HG03095 (cell line): ENCODE data around the gene EEF2.
"Not testable (repeated sequence)": the region's sequence is repeated elsewhere in the genome, so short reads cannot be mapped to it uniquely, and the experiment has no call there.

Source experiments
- ATAC-seq: cut with Tn5 transposase; IDR thresholded peaks from one replicate; pipeline ENCODE4 v1.9.1; 2021; ENCODE audit warnings: moderate library complexity; ENCODE audit not compliant: unreplicated experiment

EEF2 gene

DNA sequence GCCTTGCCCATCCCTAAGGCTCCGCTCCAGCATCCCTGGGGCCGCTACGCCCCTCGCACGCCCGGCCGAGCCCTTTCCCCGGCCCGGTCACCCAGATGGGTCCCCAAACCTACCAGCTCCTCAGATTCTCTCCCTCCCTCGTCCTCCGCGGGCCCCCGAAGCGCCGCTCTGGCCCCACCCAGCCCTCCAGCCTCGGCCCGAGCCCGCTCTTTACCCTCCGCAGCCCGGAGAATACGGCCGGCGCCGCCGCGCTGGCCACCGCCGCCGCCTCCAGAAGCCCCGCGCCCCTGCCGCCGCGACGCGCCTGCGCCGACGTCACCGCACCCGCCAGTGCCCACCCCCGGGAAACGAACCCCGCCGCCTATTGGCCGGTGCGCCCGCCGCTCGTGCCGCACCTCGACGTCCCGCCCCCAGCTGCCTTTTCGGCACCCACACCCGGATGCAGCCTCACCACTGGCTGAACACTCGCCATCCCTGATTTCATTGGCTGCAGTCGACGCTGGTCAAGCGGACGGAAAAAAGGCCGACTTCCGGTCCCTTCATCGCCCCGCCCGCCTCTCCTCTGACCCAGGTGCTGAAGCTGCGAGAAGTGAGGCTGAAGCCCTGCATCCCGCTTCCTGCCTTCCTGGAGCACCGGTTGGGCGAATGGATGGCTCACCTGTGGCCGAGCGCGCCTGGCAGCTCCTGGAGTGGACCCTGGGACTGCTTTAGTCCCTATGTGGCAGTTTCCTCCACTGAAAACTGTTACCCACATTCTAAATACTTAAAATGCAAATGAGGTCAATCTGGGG, 14.3 kb downstream of the EEF2 start, which contains the start of gene DAPK3:
TSS of gene DAPK3 (minus strand) at position 292 of the 791 bp plus-strand sequence. CDS start 1,364 bp downstream, outside the sequence.
- ATAC-seq, result peak; percentile 91

DNA sequence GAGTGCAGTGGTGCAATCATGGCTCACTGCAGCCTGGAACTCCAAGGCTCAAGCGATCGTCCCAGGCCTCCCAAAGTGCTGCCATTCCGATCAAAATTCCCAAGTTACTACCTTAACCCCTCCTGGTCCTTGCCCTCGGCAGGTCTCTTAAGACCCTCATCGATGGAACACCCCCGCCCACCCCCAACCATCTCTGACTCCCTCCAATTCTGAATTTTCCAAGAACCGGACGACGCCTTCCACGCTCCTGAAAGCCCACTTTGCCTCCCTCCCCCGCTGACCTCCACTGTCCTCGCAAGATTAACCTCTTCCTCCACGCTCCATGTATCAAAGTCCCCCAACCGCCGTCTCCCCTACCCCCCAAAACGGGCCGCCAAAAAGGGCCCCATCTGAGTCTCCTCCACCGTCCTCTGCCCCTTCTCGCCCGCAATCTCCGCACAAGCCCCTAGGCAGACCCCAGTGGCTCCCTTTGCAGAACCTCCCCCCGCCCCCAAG, 14.9 kb downstream of the EEF2 start:
- ATAC-seq, result no peak

DNA sequence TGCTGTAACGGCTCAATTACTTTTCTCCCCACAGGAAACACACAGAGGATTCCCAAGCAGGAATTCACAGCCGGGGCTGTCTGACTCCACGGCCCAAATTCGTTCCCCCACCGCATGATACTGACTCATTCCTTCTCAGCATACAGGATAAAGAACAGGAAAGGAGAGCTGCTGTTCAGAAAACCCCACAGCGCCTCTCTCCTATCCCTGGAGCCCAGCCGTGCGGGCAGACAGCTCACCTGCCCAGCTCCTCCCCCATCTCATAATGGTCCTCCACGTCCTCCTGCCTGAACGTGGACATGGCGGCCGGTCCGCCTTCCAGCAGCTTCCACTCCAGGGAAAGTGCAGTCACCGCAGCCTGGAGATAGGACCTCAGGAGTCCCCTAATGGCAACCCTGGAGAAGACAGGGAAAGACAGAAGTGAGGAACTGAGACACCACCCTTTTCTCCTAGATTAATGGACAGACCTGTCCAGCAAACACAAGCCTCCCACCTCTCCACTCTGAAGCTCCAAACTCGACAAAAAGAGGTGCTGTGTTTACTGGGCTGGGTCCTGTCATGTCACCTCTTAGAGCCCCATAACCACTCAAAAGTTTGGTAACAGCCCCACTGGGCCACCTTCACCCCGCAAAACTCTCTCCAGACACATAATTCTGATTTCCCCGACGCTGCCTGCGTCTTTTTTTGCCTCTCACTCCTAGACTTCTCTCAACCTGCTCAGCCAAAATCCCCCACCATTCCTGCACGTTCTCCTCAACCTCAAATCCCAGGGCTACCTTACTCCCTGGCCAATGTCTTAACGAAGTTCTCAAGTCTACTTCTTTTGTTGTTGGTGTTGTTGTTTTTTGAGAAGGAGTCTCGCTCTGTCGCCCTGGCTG, 15.6 kb downstream of the EEF2 start:
- no peak for ATAC-seq

DNA sequence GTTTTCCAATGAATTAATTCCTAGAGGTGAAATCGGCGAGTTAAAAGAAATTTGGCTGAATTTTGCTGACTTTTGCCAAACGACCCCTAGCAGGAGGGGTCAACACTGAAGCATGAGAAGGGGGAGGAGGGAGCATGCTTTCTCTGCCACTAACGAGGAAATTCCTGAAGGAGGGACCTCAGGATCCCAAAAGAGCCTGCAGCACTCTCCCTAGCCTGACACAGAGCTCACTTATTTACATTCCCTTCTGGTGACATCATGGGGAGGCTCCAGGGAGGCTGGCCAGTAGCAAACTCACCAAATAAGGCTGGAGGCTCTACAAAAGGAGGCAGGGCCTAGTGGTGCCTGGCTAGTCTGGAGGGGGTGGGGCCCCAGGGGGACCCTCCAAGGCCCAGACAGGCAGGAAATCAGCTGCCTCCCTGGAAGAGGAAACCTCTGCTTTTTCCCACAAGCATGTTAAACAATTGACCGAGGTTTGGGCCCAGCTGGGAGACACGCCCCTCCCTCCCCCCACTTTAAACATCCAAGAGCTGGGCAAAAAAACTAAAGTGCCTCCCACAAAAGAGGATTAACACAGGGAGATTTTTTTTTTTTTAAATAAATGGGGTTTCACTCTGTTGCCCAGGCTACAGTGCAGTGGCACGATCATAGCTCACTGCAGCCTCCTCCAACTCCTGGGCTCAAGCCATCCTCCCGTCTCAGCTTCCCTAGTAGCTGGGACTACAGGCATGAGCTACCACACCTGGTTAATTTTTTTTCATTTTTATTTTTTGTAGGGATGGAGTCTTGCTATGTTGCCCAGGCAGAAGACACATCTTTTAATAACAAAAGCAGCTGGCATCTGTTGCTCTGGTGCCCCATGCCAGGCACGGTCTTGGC, 16.5 kb downstream of the EEF2 start:
- ATAC-seq, result no peak

DNA sequence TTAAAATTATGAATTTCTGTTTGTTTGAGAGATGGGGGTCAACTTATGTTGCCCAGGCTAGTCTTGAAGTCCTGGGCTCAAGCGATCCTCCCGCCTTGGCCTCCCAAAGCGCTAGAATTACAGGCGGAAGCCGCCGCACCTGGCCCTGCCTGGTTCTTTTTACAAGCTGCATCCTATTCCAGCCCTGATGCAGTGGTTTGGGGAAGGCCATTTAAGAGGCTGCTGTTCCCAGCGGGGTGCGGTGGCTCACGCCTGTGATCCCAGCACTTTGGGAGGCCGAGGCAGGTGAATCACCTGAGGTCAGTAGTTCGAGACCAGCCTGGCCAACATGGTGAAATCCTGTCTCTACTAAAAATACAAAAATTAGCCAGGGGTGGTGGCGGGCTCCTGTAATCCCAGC, 17.3 kb downstream of the EEF2 start:
- ATAC-seq, result not testable (repeated sequence)

DNA sequence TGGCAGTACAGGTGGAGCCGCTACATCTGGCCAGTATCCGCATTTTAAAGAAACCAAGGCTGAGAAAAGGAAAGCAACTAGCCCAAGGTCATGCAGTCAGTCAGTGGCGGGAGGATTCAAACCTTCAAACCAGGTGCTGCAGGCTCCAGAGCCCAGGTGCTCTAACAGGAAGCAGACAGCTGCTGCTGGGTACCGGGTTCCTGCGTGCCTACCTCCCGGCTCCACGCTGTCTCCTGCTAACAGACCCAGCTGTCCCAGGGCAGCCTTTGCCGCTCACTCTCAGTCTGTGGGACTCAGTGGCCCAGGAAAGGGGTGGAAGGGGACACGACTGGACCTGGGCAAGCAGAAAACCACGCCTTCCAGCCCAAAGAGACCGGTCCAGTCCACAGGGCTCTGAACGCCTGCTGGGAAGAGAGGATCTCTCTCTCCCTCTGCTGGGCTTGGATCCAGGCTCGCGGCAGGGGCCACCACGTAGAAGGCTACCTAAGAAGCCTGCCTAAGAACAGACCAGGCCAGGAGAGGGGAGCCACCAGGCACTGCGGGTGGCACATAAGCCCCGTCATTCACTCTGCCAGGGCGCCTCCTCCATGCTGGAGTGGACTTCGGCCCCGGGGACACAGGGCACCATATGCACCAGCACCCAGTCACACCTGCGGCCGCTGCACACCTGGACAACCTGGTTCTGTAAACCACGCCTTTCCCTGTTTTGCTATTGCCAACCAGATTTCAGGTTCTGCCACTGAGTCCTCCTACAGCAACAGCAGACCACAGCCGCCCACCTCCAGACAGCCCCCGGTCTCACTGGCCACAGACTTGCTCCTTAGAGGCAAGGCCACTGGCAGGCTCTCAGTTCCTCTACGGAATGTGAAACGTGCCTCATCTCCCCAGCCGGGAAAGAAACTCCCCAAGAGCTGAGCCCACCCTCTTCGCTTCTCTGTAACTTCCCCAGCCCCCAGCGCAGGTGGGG, 18.9 kb downstream of the EEF2 start:
- ATAC-seq, result no peak

DNA sequence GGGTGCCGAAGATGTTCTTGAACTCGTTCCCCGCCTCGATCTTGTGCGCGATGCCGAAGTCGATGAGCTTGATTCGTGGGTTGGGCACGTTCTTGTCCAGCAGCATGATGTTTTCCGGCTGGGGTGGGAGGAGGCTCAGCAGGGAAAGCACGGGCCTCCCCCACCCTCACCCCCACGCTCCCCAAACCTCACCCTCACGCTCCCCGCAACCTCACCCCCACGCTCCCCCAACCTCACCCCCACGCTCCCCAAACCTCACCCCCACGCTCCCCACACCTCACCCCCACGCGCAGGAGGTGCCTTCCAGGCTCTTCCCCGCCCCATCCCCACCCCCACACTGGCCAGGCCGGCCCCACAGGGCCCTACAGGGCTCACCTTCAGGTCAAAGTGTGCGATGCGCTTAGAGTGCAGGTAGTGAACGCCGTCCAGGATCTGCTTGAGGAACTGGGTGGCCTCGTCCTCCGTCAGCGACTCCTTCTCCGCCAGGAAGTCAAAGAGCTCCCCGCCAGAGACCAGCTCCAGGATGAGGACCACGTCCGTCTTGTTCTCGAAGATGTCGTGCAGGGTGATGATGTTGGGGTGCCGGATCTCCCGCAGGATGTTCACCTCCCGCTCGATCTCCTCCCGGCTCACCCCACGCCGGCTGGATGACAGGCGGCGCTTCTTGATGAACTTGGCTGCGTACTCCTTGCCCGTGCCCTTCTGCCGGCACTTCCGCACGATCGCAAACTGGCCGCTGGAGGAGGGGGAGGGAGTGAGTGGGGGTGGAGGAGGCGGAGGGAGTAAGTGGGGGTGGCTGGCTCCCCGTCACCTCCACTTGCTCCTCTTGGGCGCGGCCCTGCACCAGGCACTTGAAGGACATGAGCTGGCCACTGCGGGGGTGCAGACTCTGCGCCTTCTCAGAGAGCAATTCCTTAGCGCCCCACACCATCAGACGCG, 20.7 kb downstream of the EEF2 start:
- no peak for ATAC-seq

DNA sequence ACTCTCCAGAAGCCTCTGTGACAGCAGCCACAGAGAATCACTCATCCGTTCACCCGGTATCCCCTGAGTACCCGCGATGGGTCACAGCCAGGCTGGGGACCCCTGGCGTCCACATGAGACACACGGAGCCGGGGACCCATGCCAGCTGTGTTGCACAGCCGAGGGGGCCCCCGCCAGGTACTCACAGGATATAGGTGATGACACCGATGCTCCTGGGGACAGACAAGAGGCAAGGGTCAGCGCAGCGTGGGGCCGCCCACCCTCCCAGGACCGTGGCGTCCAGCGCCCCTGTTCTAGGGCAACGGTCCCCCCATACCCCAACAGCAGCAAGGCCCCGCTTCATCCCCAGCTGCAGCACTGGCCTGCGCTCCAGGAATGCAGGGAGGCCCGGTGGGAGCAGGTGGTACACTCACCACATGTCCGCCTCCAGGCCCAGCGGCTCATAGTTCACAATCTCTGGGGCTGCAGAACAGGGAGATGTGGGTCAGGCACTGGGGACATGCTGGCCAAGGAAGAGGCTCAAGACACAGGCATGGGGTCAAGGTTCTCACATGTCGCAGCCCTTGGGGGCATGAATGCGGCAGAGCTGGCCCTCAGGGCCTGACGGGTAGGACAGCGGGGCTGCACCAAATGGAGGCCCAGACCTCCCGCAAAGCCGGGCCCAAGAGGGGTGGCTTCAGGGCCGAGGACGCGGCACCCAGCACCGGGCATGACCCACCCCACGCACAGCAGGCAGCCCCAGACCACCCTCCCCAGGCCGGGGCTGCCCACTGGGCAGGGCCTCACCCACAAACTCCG, 21.6 kb downstream of the EEF2 start:
- ATAC-seq, result no peak

DNA sequence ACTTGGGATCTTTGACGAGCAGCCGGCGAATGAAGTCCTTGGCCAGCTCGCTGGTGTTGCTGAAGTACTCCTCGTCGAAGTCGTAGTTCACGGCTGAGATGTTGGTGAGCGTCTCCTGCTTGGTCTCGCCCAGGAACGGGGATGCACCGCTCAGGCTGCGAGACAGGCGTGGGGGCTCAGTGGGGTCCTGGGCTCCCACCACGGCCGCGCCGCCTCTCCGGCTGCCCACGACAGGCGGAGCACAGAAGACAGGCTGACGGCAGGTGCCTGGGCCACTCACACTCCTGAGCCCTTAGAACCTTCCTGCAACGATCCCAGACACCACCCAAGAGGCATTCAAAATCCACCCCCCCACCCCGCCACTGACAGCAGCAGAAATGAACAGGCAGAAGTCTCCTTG, 24.3 kb downstream of the EEF2 start:
- no peak for ATAC-seq

DNA sequence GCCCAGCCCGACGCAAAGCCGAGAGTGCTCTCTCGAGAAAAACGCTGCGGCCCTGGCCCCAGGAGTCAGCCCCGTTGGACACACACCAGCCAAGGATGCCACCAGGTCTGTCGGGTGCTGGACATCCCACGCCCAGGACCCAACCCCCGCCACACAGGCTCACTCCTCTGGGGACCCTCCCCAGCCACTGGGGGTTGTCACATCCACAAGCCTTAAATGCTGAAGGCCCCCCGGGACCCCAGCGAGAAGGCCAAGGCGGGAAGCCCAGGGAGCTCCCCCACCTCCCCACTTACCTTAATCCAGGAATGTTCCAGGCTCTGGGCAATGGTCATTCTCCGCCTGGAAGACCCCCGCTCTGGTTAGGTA, 25.5 kb downstream of the EEF2 start:
- ATAC-seq, result no peak

DNA sequence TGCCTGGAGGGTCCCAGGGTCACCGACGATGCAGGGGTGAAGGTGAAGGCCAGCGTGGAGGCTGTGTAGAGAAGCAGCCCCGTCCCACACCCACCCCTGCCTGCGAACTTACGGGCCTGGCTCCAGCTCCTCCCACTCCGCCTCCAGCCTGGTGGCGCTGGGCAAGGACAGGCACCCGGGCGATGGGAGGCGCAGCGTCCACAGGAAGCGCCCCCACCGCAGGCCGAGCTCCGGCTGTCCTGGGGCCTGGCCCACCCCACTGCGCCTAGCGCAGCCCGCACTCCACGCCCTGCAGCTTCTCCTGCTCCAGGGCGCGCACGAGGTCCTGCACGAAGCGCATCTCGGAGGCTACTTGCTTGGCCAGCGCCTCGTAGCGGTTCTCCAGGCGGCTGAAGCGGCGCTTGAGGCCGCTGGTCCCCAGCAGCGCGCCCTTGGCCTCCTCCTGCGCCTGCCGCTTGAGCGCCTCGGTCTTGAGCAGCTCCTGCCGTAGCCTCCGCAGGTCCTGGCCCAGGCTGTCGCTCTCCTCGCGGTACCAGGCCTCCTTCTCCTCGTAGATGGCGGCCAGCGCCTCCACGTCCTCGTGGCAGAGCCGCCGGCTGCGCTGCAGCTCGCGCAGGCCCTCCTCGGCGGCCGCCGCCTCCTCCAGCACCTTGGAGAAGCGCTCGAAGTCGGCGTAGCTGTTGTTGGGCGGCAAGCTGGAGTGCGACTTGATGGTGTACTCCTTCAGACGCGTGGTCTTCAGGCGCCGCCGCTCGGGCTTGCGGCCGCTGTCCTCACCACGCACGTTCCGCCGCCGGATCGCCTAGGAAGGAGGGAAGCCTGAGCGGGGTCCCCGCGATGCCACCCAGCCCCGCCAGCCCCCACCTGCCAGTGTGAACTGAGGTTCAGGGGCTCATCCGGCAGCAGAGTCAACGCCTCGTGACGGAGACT, 26.2 kb downstream of the EEF2 start:
- no peak for ATAC-seq

DNA sequence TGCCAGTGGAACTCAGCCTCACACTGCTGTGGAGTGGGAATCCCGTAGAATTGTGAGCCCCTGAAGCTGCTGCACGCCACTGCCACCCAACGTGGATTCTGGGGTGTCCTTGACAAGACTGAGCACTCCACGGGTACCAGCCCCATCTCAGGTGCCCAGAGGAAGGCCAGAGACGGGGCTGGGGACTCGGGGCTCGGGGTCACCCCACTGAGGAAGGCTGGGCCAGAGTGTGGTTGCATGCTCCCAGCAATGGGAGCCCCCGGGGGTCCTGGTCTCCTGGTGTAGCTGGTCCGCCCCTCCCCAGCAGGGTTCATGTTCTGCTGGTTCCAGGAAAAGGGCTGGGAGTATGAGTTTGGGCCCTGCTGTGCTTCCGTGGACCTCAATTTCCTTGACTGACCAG, 29.6 kb downstream of the EEF2 start:
- no peak for ATAC-seq

DNA sequence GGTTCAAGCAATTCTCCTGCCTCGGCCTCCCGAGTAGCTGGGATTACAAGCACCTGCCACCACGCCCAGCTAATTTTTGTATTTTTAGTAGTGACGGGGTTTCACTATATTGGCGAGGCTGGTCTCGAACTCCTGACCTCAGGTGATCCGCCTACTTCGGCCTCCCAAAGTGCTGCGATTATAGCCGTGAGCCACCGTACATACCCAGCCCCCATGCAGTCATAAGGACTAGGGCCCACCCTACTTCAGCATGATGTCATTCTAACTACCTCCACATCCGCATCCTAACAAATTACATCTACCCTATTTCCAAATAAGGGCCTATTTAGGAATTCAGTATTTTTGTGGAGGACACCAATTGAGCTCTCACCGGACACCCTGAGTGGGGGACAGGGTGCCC, 30.0 kb downstream of the EEF2 start:
- ATAC-seq, result not testable (repeated sequence)

DNA sequence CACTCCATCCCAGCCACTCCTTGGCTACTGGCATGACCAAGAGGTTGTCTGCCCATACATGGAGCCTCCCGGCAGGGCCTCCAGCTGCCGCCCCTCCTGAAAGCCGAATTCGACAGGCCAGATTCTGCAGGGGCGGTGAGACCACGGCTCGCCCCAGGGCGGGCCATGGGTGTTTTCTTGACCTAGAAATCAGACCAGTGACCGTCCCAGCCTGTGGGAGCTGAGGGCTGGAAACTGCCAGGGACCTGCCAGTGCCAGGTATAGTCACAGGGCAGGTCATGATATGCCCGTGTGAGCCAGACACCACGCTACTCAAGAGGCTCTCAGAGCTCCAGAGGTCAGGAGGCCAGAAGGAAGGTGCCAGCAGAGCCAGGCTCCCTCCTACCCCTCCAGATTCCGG, 31.2 kb downstream of the EEF2 start:
- no peak for ATAC-seq

DNA sequence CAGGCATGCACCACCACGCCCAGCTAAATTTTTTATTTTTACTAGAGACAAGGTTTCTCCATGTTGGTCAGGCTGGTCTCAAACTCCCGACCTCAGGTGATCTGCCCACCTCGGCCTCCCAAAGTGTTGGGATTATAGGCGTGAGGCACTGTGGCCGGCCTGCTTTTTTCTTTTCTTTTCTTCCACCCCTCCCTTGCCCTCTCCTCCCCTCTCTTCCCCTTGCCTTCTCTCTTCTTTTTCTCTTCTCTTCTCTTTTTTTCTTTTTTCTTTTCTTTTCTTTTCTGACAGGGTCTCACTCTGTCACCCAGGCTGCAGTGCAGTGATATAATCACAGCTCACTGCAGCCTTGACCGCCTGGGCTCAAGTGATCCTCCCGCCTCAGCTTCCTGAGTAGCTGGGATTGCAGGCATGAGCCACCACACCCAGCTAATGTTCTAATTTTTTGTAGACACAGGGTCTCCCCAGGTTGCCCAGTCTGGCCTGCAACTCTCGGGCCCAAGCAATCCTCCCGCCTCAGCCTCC, 32.4 kb downstream of the EEF2 start:
- not testable (repeated sequence) for ATAC-seq
